Stimulated activated CD8-positive, alpha-beta memory T cell treated with anti-CD3 and anti-CD28 coated beads, Interleukin-2, amount 100 ng/mL, for 48 hours (primary cell): ENCODE results near the gene TPRA1.

Experiments used
- DNase-seq, 2 donors: peaks; one replicate each; pipeline ENCODE4 v3.0.0-alpha.2; 2020; ENCODE audit warnings: low read depth in 2 of 2

Gene TPRA1

DNA sequence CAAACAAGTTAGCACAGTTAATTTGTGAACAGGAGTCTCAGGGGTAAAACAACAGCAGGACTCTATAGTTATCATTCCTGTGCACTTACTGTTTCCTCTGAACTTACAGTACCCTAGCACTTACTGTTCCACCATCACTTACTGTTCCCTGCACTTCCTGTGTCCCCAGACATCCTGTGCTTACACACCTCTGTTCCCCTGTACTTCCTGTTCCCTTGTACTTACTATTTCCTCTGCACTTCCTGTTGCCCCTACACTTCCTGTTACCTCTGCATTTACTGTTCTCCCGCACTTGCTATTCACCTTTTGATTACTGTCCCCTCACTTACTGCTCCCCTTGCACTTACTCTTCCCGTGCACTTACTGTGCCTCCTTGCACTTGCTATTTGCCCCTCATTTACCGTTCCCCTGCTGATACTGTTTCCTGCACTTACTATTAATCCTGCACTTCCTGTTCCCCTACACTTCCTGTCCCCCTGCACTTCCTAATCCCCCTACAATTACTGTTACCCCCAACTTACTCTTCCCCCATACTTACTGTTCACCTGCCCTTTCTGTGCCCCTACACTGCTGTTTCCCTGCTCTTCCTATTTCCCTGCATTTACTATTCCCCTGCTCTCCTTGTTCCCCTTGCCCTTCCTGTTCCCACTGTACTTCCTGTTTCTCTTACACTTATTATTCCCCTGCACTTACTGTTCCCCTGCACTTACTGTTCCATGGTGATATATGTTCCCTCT, 30.3 kb downstream of the TPRA1 start:
- no peak for DNase-seq

DNA sequence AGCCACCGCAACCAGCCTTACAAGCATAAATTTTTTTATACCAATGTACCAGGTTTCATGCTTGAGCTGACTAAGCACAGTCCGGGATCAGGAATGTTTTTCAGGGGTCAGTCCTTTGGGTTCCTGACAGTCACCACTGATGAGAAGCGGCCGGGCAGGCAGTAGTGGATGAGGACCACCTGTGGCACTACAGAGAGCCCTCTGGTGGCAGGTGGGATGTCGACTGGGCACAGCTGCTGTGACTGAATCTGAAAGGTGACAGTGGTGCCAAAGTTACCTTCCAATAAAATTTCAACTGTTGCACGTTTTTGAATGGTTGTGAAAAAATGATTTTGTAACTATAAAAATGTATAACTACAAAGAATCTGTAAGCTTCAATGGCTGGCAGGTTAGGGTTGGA, 34.0 kb downstream of the TPRA1 start:
- no peak for DNase-seq

DNA sequence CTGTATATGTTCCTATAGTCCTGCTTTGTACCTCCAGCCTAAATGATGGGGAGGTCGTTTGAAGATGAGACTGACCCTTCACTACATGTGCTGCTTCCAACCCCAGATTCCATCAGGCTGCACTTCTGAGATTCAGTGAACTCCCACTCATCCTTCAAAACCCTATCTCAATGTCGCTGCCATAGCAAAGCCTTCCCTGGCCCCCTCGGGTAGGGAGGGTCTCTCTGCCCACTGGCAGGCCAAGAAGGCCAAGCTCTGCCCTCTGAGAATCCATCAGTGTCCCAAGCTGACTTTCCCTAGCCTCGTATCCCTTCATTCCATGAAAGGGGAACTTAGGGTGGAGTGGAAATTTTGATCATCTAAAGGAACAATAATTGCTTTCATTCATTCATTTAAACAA, 35.4 kb downstream of the TPRA1 start:
- no peak for DNase-seq

DNA sequence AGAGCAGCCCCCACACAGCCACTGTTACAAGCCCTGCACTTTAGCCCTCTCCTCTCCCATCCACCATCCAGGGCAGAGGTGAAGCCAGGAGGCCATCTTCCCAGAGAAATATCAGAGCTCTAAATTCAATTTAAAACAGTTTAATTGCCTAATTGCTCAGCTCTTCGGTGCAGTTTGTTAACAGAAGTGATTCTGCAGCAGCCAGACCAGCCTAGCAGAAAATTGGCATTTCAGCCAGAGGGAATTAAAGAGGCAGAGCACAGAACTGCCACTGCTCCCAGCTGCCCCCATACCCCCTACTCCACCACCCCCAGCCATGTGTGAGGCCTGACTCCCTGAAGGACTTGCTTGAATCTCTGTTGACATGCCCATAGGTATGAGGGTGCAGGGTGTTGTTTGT, 38.5 kb downstream of the TPRA1 start:
- no peak for DNase-seq

DNA sequence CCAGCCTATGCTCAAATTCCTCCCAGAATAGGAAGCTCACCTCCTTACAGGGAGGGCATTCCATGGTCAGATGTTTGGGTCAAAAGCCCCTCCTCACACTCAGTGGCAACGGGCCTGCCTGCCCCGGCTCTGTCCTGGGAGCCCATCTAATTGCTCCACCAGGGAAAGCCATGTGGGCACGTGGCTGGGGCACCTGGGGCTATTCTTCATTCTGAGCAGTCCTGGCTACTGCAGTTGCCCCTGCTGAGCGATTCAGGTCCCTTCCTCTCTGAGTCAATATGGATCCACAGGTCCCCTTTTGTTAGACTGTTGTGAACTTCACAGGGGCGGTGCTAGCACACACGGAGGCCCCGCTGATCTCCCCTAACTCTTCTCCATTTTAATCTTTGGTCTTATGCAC, 39.4 kb downstream of the TPRA1 start:
- DNase-seq, result no peak

DNA sequence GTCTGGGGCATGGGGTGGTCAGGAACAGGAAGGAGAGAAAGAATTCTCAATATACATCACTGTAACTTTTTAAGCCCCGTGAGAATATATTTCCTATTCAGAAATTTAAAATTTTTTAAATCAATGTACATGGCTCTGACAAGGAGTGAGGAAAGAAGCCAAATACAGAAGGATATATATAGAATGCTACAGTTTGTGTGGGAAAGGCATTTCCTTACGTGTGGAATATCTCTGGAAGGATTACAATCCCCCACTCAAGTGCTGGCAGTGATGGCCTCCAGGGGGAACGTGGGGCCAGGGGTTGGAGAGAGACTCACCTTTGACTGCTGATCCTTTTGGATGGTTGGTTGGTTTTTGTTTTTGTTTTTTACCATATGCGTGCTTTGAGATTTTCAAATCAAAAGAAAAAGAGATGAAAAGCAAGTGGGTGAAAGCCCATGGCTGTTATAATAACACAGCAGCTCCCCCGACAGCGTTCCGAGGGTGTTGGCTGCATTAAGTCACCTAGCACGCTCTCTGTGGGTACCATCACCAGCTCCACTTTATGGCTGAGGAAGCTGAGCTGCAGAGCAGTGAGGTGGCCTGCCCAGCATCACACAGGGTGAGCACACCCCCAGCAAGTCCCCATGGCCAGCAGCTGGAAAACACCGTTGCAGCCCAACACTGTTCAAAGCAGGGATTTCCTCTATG, 39.9 kb downstream of the TPRA1 start:
- no peak for DNase-seq

DNA sequence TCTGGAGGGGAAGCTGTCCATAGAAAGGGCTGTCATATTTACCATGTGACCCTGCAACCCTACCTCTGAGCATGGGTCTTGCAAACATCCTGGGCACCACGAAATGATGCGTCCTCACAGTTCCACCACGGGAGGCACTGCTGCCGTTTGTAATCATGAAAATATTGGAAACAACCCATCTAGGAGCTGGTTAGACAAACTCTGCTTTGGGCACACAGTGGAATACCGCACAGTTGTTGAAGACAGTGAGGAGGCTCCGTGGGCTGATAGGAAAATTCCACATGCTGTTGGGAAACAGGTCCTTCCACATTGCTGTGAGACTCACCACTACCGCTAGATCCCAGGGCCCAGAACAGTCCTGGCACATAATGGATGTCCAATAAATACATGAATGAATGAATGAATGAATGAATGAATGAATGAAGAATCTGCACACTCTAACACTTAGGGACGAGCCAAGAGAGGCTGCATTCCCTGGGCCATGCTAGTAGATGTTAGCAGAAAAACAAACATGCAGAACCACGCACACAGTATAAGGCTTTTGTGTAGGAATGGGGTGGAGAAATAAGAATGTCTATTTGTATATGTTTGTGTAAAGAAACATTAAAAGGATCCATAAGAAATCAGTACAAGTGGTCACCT, 40.6 kb downstream of the TPRA1 start:
- DNase-seq, result no peak

DNA sequence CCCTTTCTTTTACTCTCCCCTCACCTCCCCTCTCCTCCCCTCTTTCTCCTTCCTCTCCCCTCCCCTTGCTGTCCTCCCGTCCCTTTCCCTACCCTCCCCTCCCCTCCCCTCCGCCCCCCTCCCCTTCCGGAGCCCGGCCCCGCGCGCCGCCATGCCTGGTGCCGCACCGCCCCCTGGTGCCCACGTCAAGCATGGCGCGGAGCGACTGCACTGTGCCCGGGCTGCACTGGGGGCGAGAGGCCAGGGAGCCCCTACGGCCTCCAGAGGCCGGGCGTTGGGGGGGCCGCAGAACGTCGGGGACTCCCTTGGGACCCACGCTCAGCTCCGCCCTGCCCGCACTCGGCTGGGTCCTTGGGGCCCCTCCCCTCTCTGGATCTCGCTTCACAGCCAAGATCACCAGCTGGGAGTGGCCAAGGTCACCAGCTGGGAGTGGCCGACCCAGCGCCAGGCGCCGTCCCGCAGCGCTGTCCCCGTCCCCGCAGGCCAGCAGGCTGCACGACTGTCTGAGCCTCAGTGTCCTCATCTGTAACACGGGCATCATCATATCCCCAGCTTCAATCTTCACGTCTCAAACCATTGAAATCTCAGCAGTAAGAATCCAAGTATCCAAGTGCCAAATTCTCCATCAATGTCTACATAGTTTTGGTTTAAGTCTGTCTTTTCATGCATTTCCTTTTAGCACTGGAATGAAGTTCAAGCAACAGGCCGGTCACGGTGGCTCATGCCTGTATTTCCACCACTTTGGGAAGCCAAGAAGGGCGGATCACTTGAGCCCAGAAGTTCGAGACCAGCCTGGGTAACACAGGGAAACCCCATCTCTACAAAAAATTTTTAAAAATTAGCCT, 42.5 kb downstream of the TPRA1 start:
- peak; percentile 65 to 69 for DNase-seq

DNA sequence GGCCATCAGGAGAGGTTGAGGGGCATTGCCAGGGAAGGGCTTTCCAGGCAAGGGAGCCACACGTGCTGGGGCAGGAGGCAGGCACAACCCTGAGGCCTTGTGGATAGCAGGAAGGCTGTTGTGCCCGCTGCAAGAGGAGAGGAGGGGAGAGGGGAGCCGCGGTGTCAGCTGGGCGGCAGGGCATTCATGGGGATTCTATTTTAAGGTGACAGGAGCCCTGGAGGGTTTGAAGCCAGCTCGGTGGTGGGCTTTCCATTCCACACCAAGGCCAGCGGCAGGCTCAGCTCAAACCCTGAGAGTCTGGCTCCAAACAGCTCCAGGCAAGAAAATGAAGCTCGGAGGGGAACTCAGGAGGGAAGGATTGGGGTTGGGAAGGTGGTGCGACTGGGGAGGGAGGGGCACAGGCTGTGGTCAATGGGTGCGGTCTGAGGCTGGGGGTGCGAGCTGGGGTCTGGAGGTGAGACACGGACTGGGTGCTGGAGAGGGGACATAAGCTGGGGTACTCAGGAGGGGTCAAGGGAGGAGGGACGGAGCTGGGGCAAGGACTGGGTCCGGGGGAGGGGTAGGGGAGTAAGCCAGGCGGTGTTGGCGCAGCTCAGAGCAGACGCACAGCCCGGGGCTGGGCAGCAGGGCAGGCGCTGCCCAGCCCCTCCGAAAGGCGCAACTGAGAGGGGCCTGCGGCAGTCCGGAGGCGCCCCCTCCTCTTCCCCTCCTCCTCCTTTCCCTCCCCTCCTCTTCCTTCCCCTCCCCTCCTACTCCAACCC, 43.4 kb downstream of the TPRA1 start:
- DNase-seq, result no peak

DNA sequence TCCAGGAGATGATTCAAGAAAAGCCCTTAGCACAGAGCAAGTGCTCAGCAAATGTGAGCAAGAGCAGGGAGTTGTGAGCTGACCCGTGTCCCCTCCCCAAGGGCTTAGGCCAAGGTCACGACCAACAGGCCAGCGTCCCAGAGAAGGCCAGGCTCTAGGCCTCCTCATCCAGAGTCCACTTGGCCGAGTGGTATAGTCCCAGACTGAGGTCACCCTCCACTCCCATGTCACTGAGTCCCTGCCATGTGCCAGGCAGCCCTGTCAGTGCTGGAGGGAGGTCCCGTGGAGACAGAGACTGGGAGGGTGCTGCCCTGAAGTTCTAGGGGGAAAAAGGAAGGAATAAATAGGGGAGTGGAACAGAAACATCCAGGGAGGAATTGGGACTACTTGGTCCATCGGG, 44.0 kb downstream of the TPRA1 start:
- no peak for DNase-seq

DNA sequence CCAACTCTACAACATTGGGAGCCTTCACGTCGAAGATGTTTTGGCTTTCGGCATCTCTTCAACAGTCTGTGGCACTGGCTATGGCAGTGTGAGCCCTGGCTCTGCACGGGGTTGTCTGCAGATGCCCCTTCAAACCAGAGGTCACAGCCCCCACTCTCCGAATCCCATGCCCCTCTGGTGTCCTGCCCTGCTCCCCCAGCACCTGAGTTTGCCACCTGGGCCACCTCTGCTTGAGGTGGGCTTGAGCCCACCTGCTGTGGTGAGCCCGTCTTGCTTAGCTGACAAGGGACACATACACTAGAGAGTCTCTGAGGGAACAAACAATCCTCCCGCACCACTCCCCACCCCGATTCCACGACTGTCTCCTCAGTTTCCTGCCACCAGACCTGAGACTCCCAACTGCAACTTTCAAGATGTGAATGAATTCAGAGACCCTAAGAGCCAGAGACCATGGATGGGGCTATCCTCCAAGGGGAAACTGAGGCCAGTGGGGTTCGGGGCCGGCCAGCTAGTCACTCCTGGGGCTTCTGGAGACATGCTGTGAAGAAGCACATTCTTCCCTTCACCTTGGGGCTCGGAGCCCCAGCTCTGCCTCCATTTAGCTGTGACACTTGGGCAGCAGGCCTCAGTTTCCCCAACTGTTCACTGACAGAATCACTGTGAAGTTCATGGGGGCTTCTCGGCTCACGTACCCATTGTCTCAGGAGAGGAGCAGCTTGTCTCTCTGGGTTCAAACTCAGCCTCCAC, 44.6 kb downstream of the TPRA1 start:
- no peak for DNase-seq

DNA sequence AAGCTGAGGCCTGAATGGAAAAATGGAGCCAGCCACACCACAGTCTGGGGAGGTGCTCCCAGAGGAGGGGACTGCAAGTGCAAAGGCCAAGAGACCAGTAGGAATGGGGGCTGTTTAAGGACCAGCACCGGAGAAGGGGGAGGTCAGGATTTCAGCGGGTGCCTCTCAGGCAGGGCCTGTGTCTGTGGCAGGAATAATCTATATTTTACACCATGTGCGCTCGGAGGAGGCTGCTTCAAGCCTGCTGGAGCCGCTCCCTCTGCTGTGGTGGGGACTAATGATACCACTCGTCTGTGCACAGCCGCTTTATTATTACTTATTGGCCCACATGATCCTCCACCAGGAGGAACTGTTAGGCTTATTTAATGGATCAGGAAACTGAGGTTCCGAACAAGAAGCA, 45.3 kb downstream of the TPRA1 start:
- DNase-seq, result no peak

DNA sequence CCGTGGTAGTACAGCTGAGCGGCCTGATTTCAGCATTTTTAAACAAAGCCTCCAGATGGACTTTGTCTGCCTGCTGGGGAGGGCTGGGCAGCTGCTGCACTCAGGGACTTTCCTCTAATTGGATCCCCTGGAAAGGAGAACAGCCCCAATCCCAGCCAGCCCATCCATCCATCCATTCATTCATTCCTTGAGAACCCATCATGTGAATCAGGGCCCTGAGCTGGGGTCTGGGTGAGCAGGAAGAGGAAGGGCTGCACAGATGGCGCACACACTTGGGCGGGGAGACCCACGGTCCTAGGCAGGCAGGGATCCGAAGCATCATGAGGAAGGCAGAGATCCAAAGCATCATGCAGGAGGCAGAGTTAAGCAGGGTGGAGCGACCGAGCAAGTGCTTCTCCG, 45.7 kb downstream of the TPRA1 start:
- no peak for DNase-seq

DNA sequence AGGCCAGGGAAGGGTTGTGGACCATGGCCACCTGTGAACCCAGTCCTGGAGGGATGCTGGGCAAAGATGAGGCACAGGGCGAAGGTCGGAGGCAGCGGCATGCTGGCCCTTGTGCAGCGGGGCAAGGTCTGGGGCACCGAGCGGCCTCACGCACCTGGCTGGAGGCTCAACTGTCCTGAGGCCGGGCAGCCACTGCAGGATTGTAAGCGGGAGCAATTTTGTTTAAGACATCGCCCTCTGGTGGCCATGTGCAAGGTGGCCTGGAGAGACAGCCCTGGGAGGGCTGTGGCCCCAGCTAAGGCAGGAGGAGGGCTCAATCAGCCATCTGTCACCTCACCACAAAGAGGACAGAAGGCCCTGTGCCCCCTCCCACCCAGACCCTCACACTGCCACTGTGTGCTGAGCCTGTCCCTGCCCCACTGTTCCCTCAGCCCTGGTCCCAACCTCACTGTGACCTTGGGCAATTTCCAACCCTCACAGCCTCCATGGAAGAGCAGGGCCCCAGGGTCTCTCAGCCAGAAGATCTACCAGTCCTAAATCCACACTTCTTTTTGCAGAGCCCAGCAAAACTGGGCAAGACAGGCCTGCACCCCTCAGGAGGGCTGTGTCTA, 46.2 kb downstream of the TPRA1 start:
- DNase-seq, result peak; percentile 54 to 62

DNA sequence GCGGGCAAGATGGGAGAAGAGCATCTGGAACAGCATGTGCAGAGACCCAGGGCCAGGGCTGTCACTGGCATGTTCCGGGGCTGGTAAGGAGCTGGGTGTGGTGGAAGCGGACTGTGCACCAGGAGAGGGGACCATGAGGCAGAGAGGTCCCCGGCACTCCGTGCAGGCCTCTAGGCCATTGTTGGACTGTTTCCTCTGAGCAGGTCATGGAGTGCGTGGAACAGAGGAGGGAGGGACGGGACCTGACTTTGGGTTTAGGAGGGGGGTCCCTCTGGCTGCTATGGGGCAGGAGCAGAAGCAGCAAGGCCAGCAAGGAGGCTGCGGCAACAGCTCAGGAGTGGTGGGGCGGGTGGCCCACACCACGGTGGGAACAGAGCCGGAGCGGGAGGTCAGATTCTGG, 47.1 kb downstream of the TPRA1 start:
- DNase-seq, result no peak

DNA sequence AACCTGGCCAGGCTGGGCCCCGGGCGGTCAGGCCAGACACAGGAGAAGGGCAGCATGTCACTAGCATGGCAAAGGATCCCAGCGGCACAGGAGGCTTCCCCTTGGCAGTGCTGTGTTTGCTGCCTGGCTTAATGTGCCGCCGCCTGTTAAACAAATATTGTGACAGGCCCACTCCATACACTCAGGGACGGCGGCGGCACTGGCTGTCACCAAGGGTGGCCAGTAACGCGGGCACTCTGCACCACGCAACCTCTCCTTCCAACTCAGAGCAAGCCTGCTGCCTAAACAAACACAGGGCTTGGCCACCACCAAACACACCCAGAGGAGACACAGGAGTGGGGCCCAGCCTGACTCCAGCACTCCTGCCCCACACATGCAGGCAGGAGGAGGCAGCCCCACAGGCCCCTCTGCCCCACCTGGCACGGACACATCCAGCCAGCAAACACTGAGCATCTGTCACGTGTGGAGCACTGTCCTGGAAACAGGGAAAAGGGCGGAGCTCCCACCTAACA, 48.0 kb downstream of the TPRA1 start:
- DNase-seq, result no peak

DNA sequence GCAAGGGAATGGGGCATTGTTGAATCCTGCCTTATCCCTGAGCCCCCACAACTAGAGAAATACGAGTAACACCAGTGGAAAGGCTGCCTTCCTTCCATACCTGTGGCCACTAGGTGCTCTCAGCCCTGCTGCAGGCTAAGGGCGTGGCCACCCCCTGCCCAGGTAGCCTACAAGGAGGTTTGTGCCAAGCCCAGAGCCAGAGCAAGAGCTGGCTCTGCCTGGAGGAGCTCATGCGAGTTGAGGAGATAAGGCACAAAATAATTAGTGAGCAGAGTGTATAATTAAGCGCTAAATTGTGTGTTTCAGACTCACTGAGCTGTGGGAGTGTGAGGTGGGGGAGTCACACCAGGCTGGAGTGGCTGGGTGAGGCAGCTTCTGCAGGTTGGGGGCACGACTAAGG, 49.2 kb downstream of the TPRA1 start:
- DNase-seq, result no peak

DNA sequence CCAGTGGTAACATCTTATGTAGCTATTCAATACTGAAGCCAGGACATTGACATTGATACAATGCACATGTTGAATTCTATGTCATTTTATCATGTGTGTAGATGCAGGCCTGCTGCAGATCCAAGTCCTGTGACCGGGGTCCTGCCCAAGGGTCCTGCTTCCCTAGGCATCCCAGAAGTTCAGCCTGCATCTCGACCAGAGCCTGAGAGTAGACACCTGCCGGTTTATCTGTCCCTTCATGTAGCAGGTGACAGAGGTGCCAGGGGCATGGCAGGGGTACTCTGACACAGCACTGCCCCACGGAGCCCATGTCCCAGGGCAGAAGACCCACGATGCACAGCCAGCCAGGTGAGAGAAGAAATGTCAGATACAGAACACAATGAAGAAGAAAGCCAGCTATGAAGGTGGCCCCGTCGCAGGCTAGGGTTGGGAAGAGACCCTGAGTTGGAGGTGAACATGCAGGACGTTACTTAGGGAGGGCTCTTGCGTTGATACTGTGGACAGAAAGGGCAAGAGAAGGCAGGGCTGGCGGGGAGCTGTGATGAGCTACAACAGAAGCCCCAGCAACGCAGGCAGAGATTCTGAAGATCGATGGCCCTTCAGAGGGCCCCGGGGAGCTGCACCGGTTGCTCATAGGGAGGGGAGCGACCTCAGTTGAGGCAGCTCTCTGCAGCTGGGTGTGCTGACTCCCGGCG, 51.0 kb downstream of the TPRA1 start:
- DNase-seq, result no peak

DNA sequence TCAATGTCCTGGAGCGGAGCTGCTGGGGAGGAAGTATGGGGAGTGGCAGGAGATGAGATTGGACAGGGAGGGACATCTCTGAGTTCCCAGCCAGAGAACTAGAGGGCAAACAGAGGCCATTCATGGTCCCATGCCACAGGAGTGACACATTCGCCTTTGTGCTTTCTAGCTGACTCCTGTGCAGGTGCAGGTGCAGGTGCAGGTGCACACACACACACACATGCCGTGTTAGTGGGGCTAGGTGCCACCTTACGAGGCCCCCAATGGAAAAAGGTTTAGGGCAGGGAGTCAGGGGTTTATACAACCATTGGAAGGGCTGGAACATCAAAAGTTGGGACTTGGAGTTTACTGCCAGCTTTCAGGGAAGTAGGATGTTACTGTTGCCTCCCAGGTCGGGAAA, 52.0 kb downstream of the TPRA1 start:
- no peak for DNase-seq
